ENCODE results near the gene UNC13C.
"Not testable (repeated sequence)": the region's sequence is repeated elsewhere in the genome, so short reads cannot be mapped to it uniquely, and the experiment has no call there.

The UNC13C gene

GRCh38 chr15:54305138-54305537 is 326.9 kb downstream of the UNC13C start:
- no peak for DNase-seq (ENCODE audit: low read depth)

GRCh38 chr15:54307252-54307902 is 329.1 kb downstream of the UNC13C start:
- DNase-seq (ENCODE audit: low read depth), result no peak

- DNase-seq (ENCODE audit: low read depth), result no peak
Observed at GRCh38 chr15:54307926-54308325, 329.7 kb downstream of the UNC13C start.

- DNase-seq (ENCODE audit: low read depth), result no peak
Observed at GRCh38 chr15:54312528-54312927, 334.3 kb downstream of the UNC13C start.

GRCh38 chr15:54321426-54321825 is 343.2 kb downstream of the UNC13C start:
- no peak for DNase-seq (ENCODE audit: low read depth)

- DNase-seq (ENCODE audit: low read depth), result no peak
Observed at GRCh38 chr15:54322341-54322740, 344.1 kb downstream of the UNC13C start.

GRCh38 chr15:54345301-54345700 is 367.1 kb downstream of the UNC13C start:
- DNase-seq (ENCODE audit: low read depth), result no peak

- DNase-seq (ENCODE audit: low read depth), result no peak
Observed at GRCh38 chr15:54345827-54346226, 367.6 kb downstream of the UNC13C start.

GRCh38 chr15:54347082-54347827 is 369.0 kb downstream of the UNC13C start:
- DNase-seq (ENCODE audit: low read depth), result no peak

- no peak for DNase-seq (ENCODE audit: low read depth)
Observed at GRCh38 chr15:54353726-54354125, 375.5 kb downstream of the UNC13C start.

- DNase-seq (ENCODE audit: low read depth), result no peak
Observed at GRCh38 chr15:54354341-54354740, 376.1 kb downstream of the UNC13C start.

GRCh38 chr15:54364961-54365360 is 386.7 kb downstream of the UNC13C start:
- DNase-seq (ENCODE audit: low read depth), result no peak

- no peak for DNase-seq (ENCODE audit: low read depth)
Observed at GRCh38 chr15:54373332-54373731, 395.1 kb downstream of the UNC13C start.

GRCh38 chr15:54374184-54374952 is 396.1 kb downstream of the UNC13C start:
- no peak for DNase-seq (ENCODE audit: low read depth)

GRCh38 chr15:54387799-54388198 is 409.6 kb downstream of the UNC13C start:
- no peak for DNase-seq (ENCODE audit: low read depth)

GRCh38 chr15:54388746-54389145 is 410.5 kb downstream of the UNC13C start:
- no peak for DNase-seq (ENCODE audit: low read depth)

- DNase-seq (ENCODE audit: low read depth), result no peak
Observed at GRCh38 chr15:54410481-54410880, 432.2 kb downstream of the UNC13C start.

- no peak for DNase-seq (ENCODE audit: low read depth)
Observed at GRCh38 chr15:54424171-54424570, 445.9 kb downstream of the UNC13C start.

- no peak for DNase-seq (ENCODE audit: low read depth)
Observed at GRCh38 chr15:54428596-54428995, 450.4 kb downstream of the UNC13C start.

GRCh38 chr15:54450288-54450687 is 472.0 kb downstream of the UNC13C start:
- DNase-seq (ENCODE audit: low read depth), result not testable (repeated sequence)

GRCh38 chr15:54456413-54456812 is 478.2 kb downstream of the UNC13C start:
- DNase-seq (ENCODE audit: low read depth), result no peak

- DNase-seq (ENCODE audit: low read depth), result no peak
Observed at GRCh38 chr15:54462511-54462913, 484.3 kb downstream of the UNC13C start.

- no peak for DNase-seq (ENCODE audit: low read depth)
Observed at GRCh38 chr15:54481819-54482218, 503.6 kb downstream of the UNC13C start.
